ENCODE results near the gene TMPRSS11A. TPM values are rescaled to one million over a fixed set of nuclear protein-coding genes. Genes with fewer than 3 reads are reported as not detected.

TMPRSS11A gene
- total and polyA plus RNA-seq, 10 donors: 0.07 TPM; not detected in 9

GRCh38 chr4:67873116-67873515 lies 90.2 kb downstream of the TMPRSS11A start:
- intact Hi-C loops (cut with DNase I; ENCODE audit: low total_unique reads): no loop called here
- 59 to 86% (median 81%) methylated on average over 1 of the region's 1 CpG for WGBS, 5 donors
- no peak for TF ChIP-seq CTCF (IDR thresholded peaks at IDR 0.05 in 8 of 11, conservative IDR thresholded peaks at IDR 0.05 in 3 of 11)
- TF ChIP-seq POLR2AphosphoS5 (IDR thresholded peaks at IDR 0.05): no peak
- TF ChIP-seq POLR2A (IDR thresholded peaks at IDR 0.05): no peak

GRCh38 chr4:67871867-67872266 lies 91.4 kb downstream of the TMPRSS11A start:
- H3K9me3 ChIP-seq: peaks cover 0 to 9% (median 0%) of the 10 kb centered on the region in 8 donors
- no peak overlapping the region for H3K27ac ChIP-seq
- intact Hi-C loops (cut with DNase I; ENCODE audit: low total_unique reads): no loop called here
- no peak for DNase-seq
- H3K4me1 ChIP-seq: no peaks in the 10 kb centered on the region
- H3K36me3 ChIP-seq: no peaks in the 10 kb centered on the region
- no peak overlapping the region for H3K4me3 ChIP-seq
- TF ChIP-seq POLR2AphosphoS5 (IDR thresholded peaks at IDR 0.05) (no peak), CTCF (IDR thresholded peaks at IDR 0.05 in 8 of 11, conservative IDR thresholded peaks at IDR 0.05 in 3 of 11) (peak in 1 of 11 experiments; percentile 27), POLR2A (IDR thresholded peaks at IDR 0.05) (no peak)
- H3K27me3 ChIP-seq (replicated peaks in 1 of 7): no peaks in the 10 kb centered on the region

More at GRCh38 chr4:67873116-67873515, 90.2 kb downstream of the TMPRSS11A start:
- H3K27me3 ChIP-seq (replicated peaks in 1 of 7): no peaks in the 10 kb centered on the region
- DNase-seq: no peak
- H3K4me3 ChIP-seq: no peak overlapping the region
- no peak overlapping the region for H3K27ac ChIP-seq
- H3K4me1 ChIP-seq: no peaks in the 10 kb centered on the region
- H3K9me3 ChIP-seq: no peaks in the 10 kb centered on the region
- H3K36me3 ChIP-seq: no peaks in the 10 kb centered on the region

DNA sequence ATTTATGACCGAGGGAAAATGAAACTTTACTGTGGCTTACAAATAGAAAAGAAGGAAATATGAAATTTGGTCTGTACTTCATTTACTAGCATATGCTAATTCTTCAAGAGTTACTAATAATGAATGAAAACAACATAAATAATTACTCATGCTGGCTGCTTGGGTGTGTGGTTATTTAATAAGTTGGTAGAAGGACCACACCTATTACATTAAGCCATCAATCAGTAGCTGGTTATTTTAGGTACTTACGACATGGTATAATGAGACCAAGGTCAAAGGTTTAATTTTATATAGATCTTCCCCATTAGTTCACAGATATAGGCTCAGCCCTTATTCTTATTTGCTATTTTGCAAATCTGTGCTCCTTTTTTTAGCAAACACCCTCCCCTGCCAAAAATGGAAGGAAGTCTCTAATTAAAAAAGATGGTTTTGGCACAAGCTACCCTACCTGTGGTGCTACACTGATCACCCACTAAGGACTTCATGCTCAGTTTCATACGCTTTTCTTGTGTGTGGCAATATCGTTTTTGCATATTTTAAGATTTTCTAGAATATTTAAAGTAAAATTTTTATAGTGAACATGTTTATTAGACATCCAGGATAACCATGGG lies 93.6 kb downstream of the TMPRSS11A start:
- Histone ChIP-seq H3K36me3 (no peaks in the 10 kb centered on the region), H3K9me3 (peaks cover 0 to 20% (median 7%) of the 10 kb centered on the region in 8 donors), H3K4me1 (no peaks in the 10 kb centered on the region), H3K4me3 (no peak overlapping the region), H3K27ac (no peak overlapping the region), H3K27me3 (replicated peaks in 1 of 7) (no peaks in the 10 kb centered on the region)
- TF ChIP-seq CTCF (IDR thresholded peaks at IDR 0.05 in 8 of 11, conservative IDR thresholded peaks at IDR 0.05 in 3 of 11) (no peak), POLR2A (IDR thresholded peaks at IDR 0.05) (no peak), POLR2AphosphoS5 (IDR thresholded peaks at IDR 0.05) (no peak)
- 70 to 85% (median 78%) methylated on average over 4 of the region's 4 CpGs for WGBS, 5 donors
- no peak for DNase-seq
- intact Hi-C loops (cut with DNase I; ENCODE audit: low total_unique reads): no loop called here

DNA sequence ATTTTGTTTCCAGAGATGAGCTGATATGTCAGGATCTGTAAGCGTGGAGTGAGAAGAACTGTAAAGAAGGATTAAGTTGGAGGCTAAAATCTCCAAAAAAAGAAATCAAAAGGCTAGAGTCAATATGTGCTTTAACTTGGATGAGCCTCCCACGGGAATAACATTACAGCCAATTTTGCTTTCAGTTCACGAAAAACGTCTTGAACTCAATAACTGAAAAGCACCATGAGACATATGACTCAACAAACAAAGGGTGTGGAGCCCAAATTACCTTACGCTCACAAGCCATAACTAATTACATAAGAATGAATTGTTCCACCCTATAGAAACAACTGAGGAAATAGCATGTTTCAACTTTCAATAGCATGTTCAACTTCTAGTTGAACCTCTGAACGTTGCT lies 101.8 kb downstream of the TMPRSS11A start:
- H3K4me1 ChIP-seq: no peaks in the 10 kb centered on the region
- intact Hi-C loops (cut with DNase I; ENCODE audit: low total_unique reads): no loop called here
- H3K4me3 ChIP-seq: no peak overlapping the region
- DNase-seq: no peak
- H3K9me3 ChIP-seq: peaks cover 0 to 18% (median 2%) of the 10 kb centered on the region in 8 donors
- H3K27ac ChIP-seq: no peak overlapping the region
- no peaks in the 10 kb centered on the region for H3K27me3 ChIP-seq (replicated peaks in 1 of 7)
- 70 to 82% (median 75%) methylated on average over 6 of the region's 6 CpGs for WGBS, 5 donors
- no peaks in the 10 kb centered on the region for H3K36me3 ChIP-seq
- TF ChIP-seq CTCF (IDR thresholded peaks at IDR 0.05 in 8 of 11, conservative IDR thresholded peaks at IDR 0.05 in 3 of 11) (no peak), POLR2AphosphoS5 (IDR thresholded peaks at IDR 0.05) (no peak)

Small RNA genes within 50 kb of the gene (small RNA-seq; reads per million reads assigned to genes)
- 0 reads per million in 4 donors for gene RNU6-95P

Other genes with a start within 250 kb of the TMPRSS11A start
- under 1 TPM in 1 of 7 donors, not detected in 6; 0.37 TPM for gene GNRHR, start 209.1 kb downstream of the TMPRSS11A start, total RNA-seq
- not detected for gene GNRHR, start 209.1 kb downstream of the TMPRSS11A start, polyA plus RNA-seq
- gene TMPRSS11D, start 79.5 kb downstream of the TMPRSS11A start, total RNA-seq: not detected
- gene TMPRSS11D, start 79.5 kb downstream of the TMPRSS11A start, polyA plus RNA-seq: under 1 TPM in 2 of 3 donors, not detected in 1; 0.02 to 0.06 TPM
- not detected for gene TMPRSS11F, start 166.4 kb upstream of the TMPRSS11A start, total RNA-seq
- gene TMPRSS11F, start 166.4 kb upstream of the TMPRSS11A start, polyA plus RNA-seq: not detected